ENCODE results near the gene DNAJC4. TPM values are rescaled to one million over a fixed set of nuclear protein-coding genes. Genes with fewer than 3 reads are reported as not detected.
A peak's percentile ranks its signal among the peaks of the same experiment; 100 is the strongest.

Gene DNAJC4
- 59.9 TPM for total RNA-seq
- long read RNA-seq, partial matches to known transcripts = 44 of 59 reads
- long read RNA-seq, other reads (novel, unspliced or antisense) = 14 of 59 reads

GRCh38 chr11:64230171-64230984 is at the start of gene DNAJC4:
DNAJC4 (plus strand) TSS chr11:64230548; CDS start chr11:64230855, 307 bp downstream.
- no peak for TF ChIP-seq CTCF (IDR thresholded peaks at IDR 0.05; ENCODE audit: borderline replicate concordance)
- H3K4me1 ChIP-seq = peaks cover 87% of the 10 kb centered on the region
- intact Hi-C loops (cut with micrococcal nuclease) = no loop called here
- H3K27ac ChIP-seq (replicated peaks) = peak within 1 kb of the TSS; percentile 96
- peak within 1 kb of the TSS; percentile 81 for H3K4me3 ChIP-seq
- no peaks in the 10 kb centered on the region for H3K27me3 ChIP-seq (ENCODE audit: low read depth)
- no peaks in the 10 kb centered on the region for H3K9me3 ChIP-seq (replicated peaks)
- no peaks in the 10 kb centered on the region for H3K36me3 ChIP-seq
- peak; percentile 93 for DNase-seq

GRCh38 chr11:64180891-64181290 is 49.5 kb upstream of the DNAJC4 start:
- intact Hi-C loops (cut with micrococcal nuclease) = no loop called here
- peak overlapping the region; percentile 54 for H3K4me3 ChIP-seq
- TF ChIP-seq CTCF (IDR thresholded peaks at IDR 0.05; ENCODE audit: borderline replicate concordance) = no peak
- H3K9me3 ChIP-seq (replicated peaks) = no peaks in the 10 kb centered on the region
- DNase-seq = no peak
- H3K4me1 ChIP-seq = peaks cover 56% of the 10 kb centered on the region
- H3K36me3 ChIP-seq = no peaks in the 10 kb centered on the region
- H3K27me3 ChIP-seq (ENCODE audit: low read depth) = no peaks in the 10 kb centered on the region
- peak overlapping the region; percentile 92 for H3K27ac ChIP-seq (replicated peaks)

GRCh38 chr11:64181506-64182411 is 48.6 kb upstream of the DNAJC4 start:
- intact Hi-C loops (cut with micrococcal nuclease) = no loop called here
- DNase-seq = peak; percentile 93
- TF ChIP-seq CTCF (IDR thresholded peaks at IDR 0.05; ENCODE audit: borderline replicate concordance) = no peak
- Histone ChIP-seq H3K4me1 (peaks cover 56% of the 10 kb centered on the region), H3K27ac (replicated peaks) (peak overlapping the region; percentile 92), H3K4me3 (peak overlapping the region; percentile 54), H3K9me3 (replicated peaks) (no peaks in the 10 kb centered on the region), H3K36me3 (no peaks in the 10 kb centered on the region), H3K27me3 (ENCODE audit: low read depth) (no peaks in the 10 kb centered on the region)

GRCh38 chr11:64183890-64184289 is 46.5 kb upstream of the DNAJC4 start:
- no peak overlapping the region for H3K4me3 ChIP-seq
- no peak for TF ChIP-seq CTCF (IDR thresholded peaks at IDR 0.05; ENCODE audit: borderline replicate concordance)
- DNase-seq = no peak
- peaks cover 5% of the 10 kb centered on the region for H3K36me3 ChIP-seq
- intact Hi-C loops (cut with micrococcal nuclease) = no loop called here
- peak overlapping the region; percentile 98 for H3K27ac ChIP-seq (replicated peaks)
- H3K4me1 ChIP-seq = peaks cover 56% of the 10 kb centered on the region
- no peaks in the 10 kb centered on the region for H3K27me3 ChIP-seq (ENCODE audit: low read depth)
- no peaks in the 10 kb centered on the region for H3K9me3 ChIP-seq (replicated peaks)

- TF ChIP-seq CTCF (IDR thresholded peaks at IDR 0.05; ENCODE audit: borderline replicate concordance) = peak; percentile 69
- Histone ChIP-seq H3K9me3 (replicated peaks) (no peaks in the 10 kb centered on the region), H3K36me3 (peaks cover 10% of the 10 kb centered on the region), H3K27ac (replicated peaks) (peak overlapping the region; percentile 98), H3K4me1 (peaks cover 52% of the 10 kb centered on the region), H3K27me3 (ENCODE audit: low read depth) (no peaks in the 10 kb centered on the region), H3K4me3 (peak overlapping the region; percentile 82)
- peak; percentile 88 for DNase-seq
- intact Hi-C loops (cut with micrococcal nuclease) = no loop called here
Observed at GRCh38 chr11:64185175-64185692, 45.1 kb upstream of the DNAJC4 start.

Data from left ventricle myocardium inferior (tissue), 1 donor.